MM.1S (cell line): Measurements from ENCODE around the gene KIAA0825.

Source experiments
- DNase-seq: peaks from one replicate; pipeline ENCODE4 v3.0.0-alpha.2; 2015
- H2AFZ ChIP-seq: fragments of 300-600 bp; sonication (generic); 2 replicates; pipeline ENCODE4 v1.6.0; 2016; ENCODE audit warnings: antibody characterized with exemption, low read length
- H3F3A ChIP-seq: fragments of 300-600 bp; sonication (generic); 2 replicates; pipeline ENCODE4 v1.6.1; 2016; ENCODE audit warnings: mild to moderate bottlenecking, antibody characterized with exemption, low read length, moderate library complexity, mixed read lengths; ENCODE audit not compliant: insufficient read depth
- H3K27ac ChIP-seq: fragments of 300-600 bp; sonication (generic); 2 replicates; pipeline ENCODE4 v1.5.1; 2016; ENCODE audit warnings: mild to moderate bottlenecking, low read length
- H3K27me3 ChIP-seq: fragments of 300-600 bp; sonication (generic); replicated peaks from 2 replicates; pipeline ENCODE4 v1.6.0; 2016; ENCODE audit warnings: low read length; ENCODE audit not compliant: insufficient read depth
- H3K36me3 ChIP-seq: fragments of 300-600 bp; sonication (generic); replicated peaks from 2 replicates; pipeline ENCODE4 v1.6.1; 2016; ENCODE audit warnings: mild to moderate bottlenecking, low read length, mixed read lengths; ENCODE audit not compliant: insufficient read depth
- H3K4me1 ChIP-seq: fragments of 300-600 bp; sonication (generic); 2 replicates; pipeline ENCODE4 v1.6.1; 2016; ENCODE audit warnings: low read length, mixed read lengths
- H3K4me2 ChIP-seq: fragments of 300-600 bp; sonication (generic); 2 replicates; pipeline ENCODE4 v1.6.0; 2016; ENCODE audit warnings: low read depth, low read length
- H3K4me3 ChIP-seq: fragments of 300-600 bp; sonication (generic); 2 replicates; pipeline ENCODE4 v1.5.1; 2016; ENCODE audit warnings: low read length, mixed read lengths
- H3K79me2 ChIP-seq: fragments of 300-600 bp; sonication (generic); 2 replicates; pipeline ENCODE4 v1.6.1; 2016; ENCODE audit warnings: mixed run types, low read length, mixed read lengths
- H3K9ac ChIP-seq: fragments of 300-600 bp; sonication (generic); 2 replicates; pipeline ENCODE4 v1.6.1; 2016; ENCODE audit warnings: low read length, mixed read lengths
- H3K9me2 ChIP-seq: fragments of 300-600 bp; sonication (generic); replicated peaks from 2 replicates; pipeline ENCODE4 v1.6.1; 2016; ENCODE audit warnings: mild to moderate bottlenecking, low read length, mixed read lengths; ENCODE audit not compliant: insufficient read depth
- H3K9me3 ChIP-seq: fragments of 300-600 bp; sonication (generic); replicated peaks from 2 replicates; pipeline ENCODE4 v1.6.1; 2016; ENCODE audit warnings: mild to moderate bottlenecking, low read length, mixed read lengths; ENCODE audit not compliant: insufficient read depth
- H4K20me1 ChIP-seq: fragments of 300-600 bp; sonication (generic); 2 replicates; pipeline ENCODE4 v1.6.1; 2016; ENCODE audit warnings: mild to moderate bottlenecking, low read length, moderate library complexity, mixed read lengths; ENCODE audit not compliant: insufficient read depth
- EZH2 ChIP-seq: fragments of 300-600 bp; sonication (generic); optimal IDR thresholded peaks from 2 replicates; pipeline ENCODE3; 2017; ENCODE audit warnings: low read depth, mild to moderate bottlenecking, antibody characterized with exemption, low read length, mixed read lengths
- EZH2phosphoT487 ChIP-seq: fragments of 300-600 bp; sonication (generic); IDR thresholded peaks from 2 replicates; pipeline ENCODE4 v1.6.1; 2018; ENCODE audit warnings: antibody characterized with exemption, low read length
- TF ChIP-seq, protein P1 (sequence below): fragments of 300-600 bp; sonication (generic); IDR thresholded peaks from 2 replicates; pipeline ENCODE4 v1.5.1; 2016; ENCODE audit warnings: antibody characterized with exemption, low read length, mixed read lengths

KIAA0825 gene

GRCh38 chr5:94274707-94275106, 343.7 kb downstream of the KIAA0825 start:
- no peak overlapping the region for H3K4me3 ChIP-seq
- H3K9ac ChIP-seq, result no peak overlapping the region
- no peak for DNase-seq
- H3K9me2 ChIP-seq, result no peaks in the 10 kb centered on the region
- no peaks in the 10 kb centered on the region for H3K36me3 ChIP-seq
- no peaks in the 10 kb centered on the region for H3F3A ChIP-seq
- H2AFZ ChIP-seq, result no peak overlapping the region
- H3K79me2 ChIP-seq, result no peaks in the 10 kb centered on the region
- H3K9me3 ChIP-seq, result no peaks in the 10 kb centered on the region
- TF ChIP-seq, protein P1, sequence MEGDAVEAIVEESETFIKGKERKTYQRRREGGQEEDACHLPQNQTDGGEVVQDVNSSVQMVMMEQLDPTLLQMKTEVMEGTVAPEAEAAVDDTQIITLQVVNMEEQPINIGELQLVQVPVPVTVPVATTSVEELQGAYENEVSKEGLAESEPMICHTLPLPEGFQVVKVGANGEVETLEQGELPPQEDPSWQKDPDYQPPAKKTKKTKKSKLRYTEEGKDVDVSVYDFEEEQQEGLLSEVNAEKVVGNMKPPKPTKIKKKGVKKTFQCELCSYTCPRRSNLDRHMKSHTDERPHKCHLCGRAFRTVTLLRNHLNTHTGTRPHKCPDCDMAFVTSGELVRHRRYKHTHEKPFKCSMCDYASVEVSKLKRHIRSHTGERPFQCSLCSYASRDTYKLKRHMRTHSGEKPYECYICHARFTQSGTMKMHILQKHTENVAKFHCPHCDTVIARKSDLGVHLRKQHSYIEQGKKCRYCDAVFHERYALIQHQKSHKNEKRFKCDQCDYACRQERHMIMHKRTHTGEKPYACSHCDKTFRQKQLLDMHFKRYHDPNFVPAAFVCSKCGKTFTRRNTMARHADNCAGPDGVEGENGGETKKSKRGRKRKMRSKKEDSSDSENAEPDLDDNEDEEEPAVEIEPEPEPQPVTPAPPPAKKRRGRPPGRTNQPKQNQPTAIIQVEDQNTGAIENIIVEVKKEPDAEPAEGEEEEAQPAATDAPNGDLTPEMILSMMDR, result no peak
- TF ChIP-seq EZH2phosphoT487 (no peak), EZH2 (no peak)
- H3K27me3 ChIP-seq, result no peaks in the 10 kb centered on the region
- no peaks in the 10 kb centered on the region for H4K20me1 ChIP-seq
- H3K4me2 ChIP-seq, result no peak overlapping the region
- no peaks in the 10 kb centered on the region for H3K4me1 ChIP-seq
- no peak overlapping the region for H3K27ac ChIP-seq

GRCh38 chr5:94268226-94268625, 350.2 kb downstream of the KIAA0825 start:
- Histone ChIP-seq H3K9me2 (no peaks in the 10 kb centered on the region), H3K9me3 (no peaks in the 10 kb centered on the region), H3K9ac (no peak overlapping the region), H3K4me2 (no peak overlapping the region), H3K27me3 (no peaks in the 10 kb centered on the region), H3K4me3 (no peak overlapping the region), H4K20me1 (no peaks in the 10 kb centered on the region), H2AFZ (no peak overlapping the region), H3K4me1 (no peaks in the 10 kb centered on the region), H3K79me2 (no peaks in the 10 kb centered on the region), H3K27ac (no peak overlapping the region), H3K36me3 (no peaks in the 10 kb centered on the region), H3F3A (no peaks in the 10 kb centered on the region)
- TF ChIP-seq EZH2phosphoT487 (no peak), EZH2 (no peak)
- TF ChIP-seq, protein P1, result no peak
- DNase-seq, result no peak

- no peak overlapping the region for H2AFZ ChIP-seq
- H3K9me3 ChIP-seq, result no peaks in the 10 kb centered on the region
- no peak overlapping the region for H3K27ac ChIP-seq
- H3K9me2 ChIP-seq, result no peaks in the 10 kb centered on the region
- H3K36me3 ChIP-seq, result no peaks in the 10 kb centered on the region
- no peaks in the 10 kb centered on the region for H4K20me1 ChIP-seq
- no peaks in the 10 kb centered on the region for H3K79me2 ChIP-seq
- no peaks in the 10 kb centered on the region for H3K27me3 ChIP-seq
- H3K4me2 ChIP-seq, result no peak overlapping the region
- H3F3A ChIP-seq, result no peaks in the 10 kb centered on the region
- no peaks in the 10 kb centered on the region for H3K4me1 ChIP-seq
- DNase-seq, result no peak
- H3K4me3 ChIP-seq, result no peak overlapping the region
- H3K9ac ChIP-seq, result no peak overlapping the region
- TF ChIP-seq, protein P1, result no peak
- TF ChIP-seq EZH2 (no peak), EZH2phosphoT487 (no peak)
These were observed 351.0 kb downstream of the KIAA0825 start for GRCh38 chr5:94267350-94267899.
